Iris pigment epithelial cell (primary cell): ENCODE data around the gene NFASC.

Source experiments
- DNase-seq: peaks from one replicate; pipeline ENCODE4 v3.0.0-alpha.2; 2011; ENCODE audit warnings: low read depth

NFASC gene

GRCh38 chr1:205041998-205042910 lies 171.6 kb downstream of the NFASC start:
- DNase-seq: no peak

- DNase-seq: peak; percentile 7
These were observed 172.5 kb downstream of the NFASC start, which contains the start of gene CNTN2 for GRCh38 chr1:205042911-205043806. CNTN2 (plus strand) TSS chr1:205043212; CDS start chr1:205053186, 9,974 bp downstream.

GRCh38 chr1:205043866-205044265 lies 173.2 kb downstream of the NFASC start:
- DNase-seq: no peak

- no peak for DNase-seq
These were observed 174.1 kb downstream of the NFASC start for GRCh38 chr1:205044741-205045140.

GRCh38 chr1:205045146-205045545 lies 174.5 kb downstream of the NFASC start:
- DNase-seq: no peak

GRCh38 chr1:205046870-205047269 lies 176.2 kb downstream of the NFASC start:
- DNase-seq: no peak

GRCh38 chr1:205047764-205048231 lies 177.1 kb downstream of the NFASC start:
- no peak for DNase-seq

- DNase-seq: no peak
These were observed 177.7 kb downstream of the NFASC start for GRCh38 chr1:205048382-205048781.

- DNase-seq: no peak
These were observed 178.8 kb downstream of the NFASC start for GRCh38 chr1:205049479-205049878.

GRCh38 chr1:205052690-205053089 lies 182.0 kb downstream of the NFASC start:
- DNase-seq: no peak

- DNase-seq: no peak
These were observed 182.6 kb downstream of the NFASC start for GRCh38 chr1:205053296-205053695.

- DNase-seq: no peak
These were observed 183.4 kb downstream of the NFASC start for GRCh38 chr1:205054013-205054412.

- DNase-seq: no peak
These were observed 185.5 kb downstream of the NFASC start for GRCh38 chr1:205056188-205056611.

- no peak for DNase-seq
These were observed 186.4 kb downstream of the NFASC start for GRCh38 chr1:205056956-205057568.

- DNase-seq: no peak
These were observed 187.3 kb downstream of the NFASC start for GRCh38 chr1:205057808-205058575.

- DNase-seq: no peak
These were observed 188.2 kb downstream of the NFASC start for GRCh38 chr1:205058853-205059252.

- DNase-seq: no peak
These were observed 189.0 kb downstream of the NFASC start for GRCh38 chr1:205059660-205060059.

- no peak for DNase-seq
These were observed 190.1 kb downstream of the NFASC start for GRCh38 chr1:205060746-205061145.

GRCh38 chr1:205061227-205061626 lies 190.6 kb downstream of the NFASC start:
- no peak for DNase-seq

- peak; percentile 49 for DNase-seq
These were observed 191.0 kb downstream of the NFASC start for GRCh38 chr1:205061665-205062069.

- no peak for DNase-seq
These were observed 191.7 kb downstream of the NFASC start for GRCh38 chr1:205062319-205062718.
